Left renal cortex interstitium (tissue), 4 donors: ENCODE results near the gene LRMDA. TPM values are rescaled to one million over a fixed set of nuclear protein-coding genes. Genes with fewer than 3 reads are reported as not detected.

Experiments
- DNase-seq, 4 donors: peaks; one replicate each; pipeline ENCODE4 v3.0.0-alpha.2; 2013; ENCODE audit warnings: low read depth in 4 of 4, low spot score in 2 of 4, missing footprints in 1 of 4
- polyA plus RNA-seq, 4 donors: library from polyadenylated mRNA; unstranded; fragments of 120-200 nt; gene quantifications; one replicate each; pipeline ENCODE4 v1.2.1, GENCODE V29; 2013; ENCODE audit not compliant: insufficient read length in 4 of 4

LRMDA gene
- polyA plus RNA-seq, 4 donors: 15.3 to 23.5 (median 21.1) TPM

DNA sequence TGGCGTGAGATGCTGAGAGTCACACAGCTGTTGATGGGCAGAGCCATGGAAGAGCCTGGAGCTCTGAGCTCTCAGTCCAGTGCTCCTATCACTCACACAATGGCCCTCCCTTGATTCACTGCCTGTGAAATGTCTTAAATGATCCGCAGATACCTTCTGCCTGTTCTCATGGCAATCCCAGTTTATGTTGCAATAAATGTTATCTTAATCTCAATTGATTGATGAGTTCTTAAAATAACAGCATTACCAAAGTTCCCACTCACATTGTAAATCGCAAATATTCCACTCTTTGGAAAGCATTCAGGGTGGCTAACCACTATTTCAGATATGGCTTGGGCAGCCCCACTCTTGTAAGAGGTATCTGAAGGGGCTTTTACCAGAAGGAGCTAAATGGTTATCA is 865.5 kb downstream of the LRMDA start:
- DNase-seq: no peak

DNA sequence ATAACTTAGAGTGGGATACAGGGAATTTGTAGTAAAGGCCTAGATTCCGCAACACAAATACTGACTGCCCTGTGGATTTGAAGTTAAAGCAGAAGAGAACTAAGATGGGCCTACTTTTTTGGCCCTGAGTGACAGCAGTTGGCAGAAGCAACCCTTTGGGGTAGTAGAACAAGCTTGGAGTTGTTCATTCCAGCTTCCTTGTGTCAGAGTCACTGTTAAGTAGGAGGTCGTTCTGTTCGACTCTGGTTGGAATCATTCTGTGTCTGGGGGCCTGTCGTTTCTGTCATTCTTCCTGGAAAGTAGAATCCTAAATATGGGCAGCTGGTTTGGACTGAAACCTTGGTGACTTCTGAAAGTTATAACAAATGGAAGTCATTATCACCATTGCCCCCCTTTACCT is 865.9 kb downstream of the LRMDA start:
- no peak for DNase-seq

GRCh38 chr10:76297780-76298281 is 866.4 kb downstream of the LRMDA start:
- DNase-seq: peak in 1 of 4 donors; percentile 69

- DNase-seq: no peak
Observed at GRCh38 chr10:76298329-76298728, 866.9 kb downstream of the LRMDA start.

- no peak for DNase-seq
Observed at GRCh38 chr10:76299501-76299900, 868.1 kb downstream of the LRMDA start.

DNA sequence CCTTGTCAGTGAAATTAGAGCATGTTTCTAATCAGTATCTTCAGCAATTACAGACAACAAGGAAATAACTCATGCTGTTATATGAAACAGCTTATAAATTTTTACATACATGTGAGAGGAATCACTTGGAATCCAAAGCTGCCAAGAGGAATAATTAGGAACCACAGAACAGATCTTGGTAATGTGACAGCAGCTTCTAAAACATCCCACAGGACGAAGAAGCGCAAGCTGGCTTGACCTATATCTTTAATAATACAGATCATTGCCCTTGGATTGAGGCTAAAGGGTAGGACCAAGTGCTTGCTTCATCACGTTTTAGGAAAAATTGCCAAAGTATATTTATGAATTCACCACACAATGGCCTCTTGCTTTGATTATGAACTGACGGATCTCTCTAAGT is 869.8 kb downstream of the LRMDA start:
- DNase-seq: no peak

GRCh38 chr10:76301950-76302349 is 870.5 kb downstream of the LRMDA start:
- DNase-seq: no peak

GRCh38 chr10:76302481-76302880 is 871.1 kb downstream of the LRMDA start:
- no peak for DNase-seq

GRCh38 chr10:76302961-76303630 is 871.7 kb downstream of the LRMDA start:
- peak; percentile 69 to 93 (median 84) for DNase-seq

GRCh38 chr10:76303682-76304316 is 872.4 kb downstream of the LRMDA start:
- peak in 3 of 4 donors; percentile 69 to 86 (median 78) for DNase-seq

GRCh38 chr10:76305930-76306615 is 874.6 kb downstream of the LRMDA start:
- DNase-seq: no peak

GRCh38 chr10:76306856-76307255 is 875.4 kb downstream of the LRMDA start:
- no peak for DNase-seq

DNA sequence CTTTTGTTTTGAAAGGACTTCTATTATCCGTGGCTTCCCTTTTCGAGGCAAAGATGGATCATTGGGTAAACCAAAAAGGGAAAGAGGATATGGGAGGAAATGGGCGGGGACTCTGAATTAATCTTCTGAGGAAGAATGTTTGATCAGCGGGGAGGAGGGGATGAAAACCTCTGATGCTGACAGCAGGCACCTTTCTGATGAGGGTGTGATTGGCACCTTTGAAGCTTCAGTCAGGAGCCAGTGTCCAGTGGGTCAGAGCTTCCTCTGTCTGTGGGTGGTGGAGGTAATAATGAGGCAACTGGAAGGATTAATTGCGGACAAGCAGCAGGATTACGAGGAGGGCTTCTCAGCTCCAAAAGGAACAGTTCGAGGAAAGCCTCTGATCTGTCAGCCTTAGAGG is 877.6 kb downstream of the LRMDA start:
- no peak for DNase-seq

DNA sequence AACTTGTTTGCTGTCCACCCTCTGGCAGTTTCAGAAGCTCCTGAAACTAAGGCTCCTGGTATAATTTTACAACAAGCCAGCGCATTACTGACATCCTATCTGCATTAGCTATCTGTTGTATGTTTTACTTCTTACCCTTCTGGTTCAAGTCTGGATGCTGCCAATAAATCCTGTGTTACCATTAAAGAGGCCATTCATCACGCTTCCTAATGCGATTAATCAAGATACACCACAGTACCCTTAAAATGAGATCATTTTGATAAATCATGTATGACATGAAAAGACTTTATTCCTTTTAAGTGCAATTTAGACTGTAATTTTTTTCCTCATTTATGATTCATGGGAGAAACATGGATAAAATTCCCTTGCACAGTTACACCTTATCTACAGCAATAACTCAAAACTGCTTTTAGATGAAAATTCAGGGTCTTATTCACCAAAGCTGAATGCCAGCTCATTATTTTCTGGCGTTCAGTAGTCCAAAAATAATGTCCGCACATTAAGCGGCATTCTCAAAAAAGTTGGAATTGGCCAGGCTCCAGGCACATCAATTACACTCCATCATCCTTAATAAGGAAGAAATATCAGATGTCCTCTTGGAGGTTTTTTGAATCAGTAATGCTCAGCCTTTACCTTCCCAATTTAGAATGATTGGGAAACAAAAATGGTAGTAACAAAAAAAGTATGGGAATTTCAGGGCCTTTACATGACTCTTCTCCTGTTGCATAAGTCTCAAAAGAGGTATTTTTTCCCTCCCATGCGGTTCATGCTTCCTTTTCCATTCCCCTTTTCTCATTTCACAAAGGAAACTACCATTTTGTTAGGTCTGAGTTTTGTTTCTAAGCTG is 878.5 kb downstream of the LRMDA start:
- no peak for DNase-seq

- no peak for DNase-seq
Observed at GRCh38 chr10:76310588-76311080, 879.2 kb downstream of the LRMDA start.

DNA sequence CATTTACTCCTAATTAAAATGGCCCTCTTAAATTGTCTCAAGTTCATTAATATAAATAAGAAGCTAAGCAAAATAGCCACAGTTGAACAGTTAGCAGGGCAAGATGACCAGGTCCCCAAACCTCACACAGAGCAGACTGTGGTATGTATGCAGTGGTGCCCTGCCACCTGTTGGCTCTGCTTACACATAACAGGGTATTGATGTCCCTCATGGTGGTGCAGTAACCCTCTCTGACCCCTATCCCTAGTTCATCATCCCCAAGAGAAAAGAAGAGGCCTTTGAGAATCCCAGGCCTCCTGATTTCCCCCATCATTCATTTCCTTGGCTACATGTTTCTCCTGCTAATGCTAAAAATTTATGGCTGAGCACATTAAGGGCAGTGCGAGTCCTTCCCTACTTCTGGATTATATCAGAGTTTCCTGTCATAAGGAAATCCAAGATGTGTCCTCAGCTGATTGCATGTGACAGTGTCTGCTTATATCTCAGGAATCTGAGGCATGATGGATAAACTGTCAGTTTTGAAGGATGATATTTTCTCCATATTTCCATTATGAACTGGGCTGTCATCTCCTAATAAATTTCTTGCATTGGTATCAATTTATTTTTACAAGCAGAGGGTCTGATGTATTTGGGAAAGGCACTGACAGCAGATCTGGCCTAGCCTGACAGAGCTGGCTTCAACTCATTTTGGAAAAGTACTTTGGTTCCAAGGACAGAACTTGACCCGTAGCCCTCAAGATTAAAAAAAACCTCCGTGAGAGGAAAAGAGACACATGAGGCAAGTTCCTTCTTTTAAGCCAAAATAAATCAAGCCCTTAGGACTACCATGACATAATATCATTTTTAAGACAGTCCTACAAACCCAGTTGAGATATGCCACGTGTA is 880.6 kb downstream of the LRMDA start:
- DNase-seq: no peak

DNA sequence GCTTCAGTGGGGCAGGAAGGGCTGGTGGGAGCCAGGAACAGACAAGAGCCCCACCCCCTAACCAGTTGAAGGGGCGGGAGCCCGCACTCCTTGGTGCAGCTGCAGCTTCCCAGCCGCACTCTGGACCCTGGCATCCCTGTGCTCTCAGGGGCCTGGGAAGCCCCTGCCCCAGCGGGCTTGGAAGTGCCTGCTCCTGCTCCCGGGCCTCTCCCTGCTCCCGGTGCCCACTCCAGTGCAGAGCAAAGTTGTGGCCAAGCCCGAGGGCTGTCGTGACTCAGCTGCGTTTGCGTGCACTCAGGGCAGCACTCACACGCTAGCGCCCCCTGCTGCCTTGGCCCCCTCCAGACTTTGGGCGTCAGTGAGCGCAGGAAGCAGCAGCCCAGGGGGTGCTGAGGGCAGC is 883.8 kb downstream of the LRMDA start:
- DNase-seq: no peak

DNA sequence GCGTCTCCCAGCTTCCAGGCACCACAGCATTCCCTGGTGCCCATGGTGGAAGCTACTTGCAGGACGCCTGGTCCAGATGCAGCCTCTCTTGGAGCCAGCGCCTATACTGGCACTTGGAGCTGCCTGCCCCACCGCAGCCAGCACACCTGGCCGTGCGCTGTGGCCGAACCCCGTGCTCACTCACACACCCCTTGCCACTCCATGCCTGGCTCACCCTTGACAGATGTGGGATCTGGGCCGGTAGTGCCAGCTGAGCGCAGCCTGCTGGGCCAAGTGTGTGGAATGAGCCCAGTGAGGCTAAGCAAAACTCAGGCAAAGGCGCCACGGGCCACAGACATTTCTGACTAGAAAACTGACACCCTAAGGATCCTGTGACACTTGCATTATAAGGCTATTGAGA is 884.8 kb downstream of the LRMDA start:
- no peak for DNase-seq

- no peak for DNase-seq
Observed at GRCh38 chr10:76317078-76317477, 885.7 kb downstream of the LRMDA start.

DNA sequence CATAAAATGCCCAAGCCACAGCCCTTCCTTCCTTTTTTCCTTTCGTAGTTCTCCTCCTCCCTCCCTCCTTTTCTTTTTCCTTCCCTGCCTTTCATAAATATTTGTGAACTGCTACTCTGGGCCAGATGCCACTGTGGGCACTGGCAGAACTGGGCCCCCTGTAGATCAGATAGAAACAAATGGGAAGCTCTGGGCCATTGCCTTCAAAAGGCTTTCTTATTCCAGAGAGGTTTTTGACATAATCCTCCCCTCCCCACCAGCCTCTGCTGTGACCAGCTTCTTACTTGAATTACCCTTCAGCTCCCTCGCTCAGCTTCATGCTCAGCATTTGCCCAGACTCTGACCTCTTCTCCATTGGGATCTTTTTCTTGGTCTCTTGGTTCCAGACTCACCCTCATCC is 886.8 kb downstream of the LRMDA start:
- no peak for DNase-seq
